T-helper 17 cell (primary cell): ENCODE data around the gene MZT2A. TPM values are rescaled to one million over a fixed set of nuclear protein-coding genes. Genes with fewer than 3 reads are reported as not detected.
"Not testable (repeated sequence)": the region's sequence is repeated elsewhere in the genome, so short reads cannot be mapped to it uniquely, and the experiment has no call there.

ENCODE experiments used
- ATAC-seq: fragments of 150-1000 bp; cut with Tn5 transposase; 2 replicates; pipeline ENCODE4 v1.10.0; 2021; ENCODE audit warnings: mild to moderate bottlenecking, moderate library complexity
- DNase-seq, 3 donors: peaks; one replicate each; pipeline versions ENCODE4 v3.0.0 to v3.0.0-alpha.2; 2020 to 2021
- H3K9me3 ChIP-seq: one replicate; pipeline ENCODE4 v1.7.0; 2013; ENCODE audit warnings: low read length, mild to moderate bottlenecking; ENCODE audit not compliant: control insufficient read depth, poor library complexity, severe bottlenecking
- H3K27ac Mint-ChIP-seq: one replicate; pipeline ENCODE4 v1.8.0; 2022; ENCODE audit warnings: mild to moderate bottlenecking, moderate library complexity, mixed read lengths
- H3K27me3 Mint-ChIP-seq: one replicate; pipeline ENCODE4 v1.8.0; 2022; ENCODE audit warnings: mixed read lengths
- H3K36me3 Mint-ChIP-seq: one replicate; pipeline ENCODE4 v1.8.0; 2022; ENCODE audit warnings: low read depth, mixed read lengths
- H3K4me1 Mint-ChIP-seq: one replicate; pipeline ENCODE4 v1.8.0; 2022; ENCODE audit warnings: mild to moderate bottlenecking, mixed read lengths
- H3K4me3 Mint-ChIP-seq: one replicate; pipeline ENCODE4 v1.8.0; 2022; ENCODE audit warnings: mild to moderate bottlenecking, moderate library complexity, mixed read lengths
- total RNA-seq, 4 donors: library from RNA in 2 of 4; stranded (reverse) in 2 of 4; gene quantifications; one replicate each; pipeline ENCODE4 v1.2.3 and lab custom pipeline; 2022 to 2026

MZT2A gene
- 10 to 100 TPM; 58.4 to 89.1 TPM for total RNA-seq
- total RNA-seq (lab: John Stamatoyannopoulos, UW) = 26.4 to 29.5 reads per million in 2 donors

- not testable (repeated sequence) for H3K36me3 Mint-ChIP-seq, DNase-seq, H3K27me3 Mint-ChIP-seq, H3K9me3 ChIP-seq, ATAC-seq
- peak within 1 kb of the TSS; percentile 98 for H3K27ac Mint-ChIP-seq
- H3K4me3 Mint-ChIP-seq = peak within 1 kb of the TSS; percentile 94
- H3K4me1 Mint-ChIP-seq = peaks cover 17% of the 10 kb centered on the region
Observed at GRCh38 chr2:131492015-131492417, at the start of gene MZT2A. Gene MZT2A (minus strand): TSS chr2:131492397. CDS start chr2:131492376, 21 bp downstream.

- H3K27ac Mint-ChIP-seq, H3K4me3 Mint-ChIP-seq, H3K4me1 Mint-ChIP-seq, DNase-seq, H3K9me3 ChIP-seq, H3K27me3 Mint-ChIP-seq, H3K36me3 Mint-ChIP-seq, ATAC-seq: not testable (repeated sequence)
Observed at GRCh38 chr2:131538856-131539255, 46.7 kb upstream of the MZT2A start.

GRCh38 chr2:131536841-131537240, 44.6 kb upstream of the MZT2A start:
- not testable (repeated sequence) for H3K36me3 Mint-ChIP-seq, H3K4me1 Mint-ChIP-seq, H3K4me3 Mint-ChIP-seq, H3K9me3 ChIP-seq, H3K27me3 Mint-ChIP-seq, ATAC-seq, DNase-seq, H3K27ac Mint-ChIP-seq

- not testable (repeated sequence) for H3K4me3 Mint-ChIP-seq, H3K9me3 ChIP-seq, H3K27me3 Mint-ChIP-seq, ATAC-seq, H3K36me3 Mint-ChIP-seq, H3K4me1 Mint-ChIP-seq, DNase-seq, H3K27ac Mint-ChIP-seq
Observed at GRCh38 chr2:131535951-131536826, 44.0 kb upstream of the MZT2A start.

- DNase-seq (no peak), ATAC-seq (no peak)
- no peaks in the 10 kb centered on the region for H3K36me3 Mint-ChIP-seq
- H3K4me1 Mint-ChIP-seq = no peaks in the 10 kb centered on the region
- no peak overlapping the region for H3K27ac Mint-ChIP-seq
- no peak overlapping the region for H3K4me3 Mint-ChIP-seq
- no peaks in the 10 kb centered on the region for H3K9me3 ChIP-seq
- H3K27me3 Mint-ChIP-seq = no peaks in the 10 kb centered on the region
Observed at GRCh38 chr2:131535526-131535925, 43.3 kb upstream of the MZT2A start.

- not testable (repeated sequence) for DNase-seq, H3K4me1 Mint-ChIP-seq, H3K9me3 ChIP-seq, H3K4me3 Mint-ChIP-seq, H3K27me3 Mint-ChIP-seq, H3K36me3 Mint-ChIP-seq, H3K27ac Mint-ChIP-seq, ATAC-seq
Observed at GRCh38 chr2:131534965-131535364, 42.8 kb upstream of the MZT2A start.

- not testable (repeated sequence) for DNase-seq, H3K4me3 Mint-ChIP-seq, H3K36me3 Mint-ChIP-seq, H3K27me3 Mint-ChIP-seq, ATAC-seq, H3K4me1 Mint-ChIP-seq, H3K27ac Mint-ChIP-seq, H3K9me3 ChIP-seq
Observed at GRCh38 chr2:131534317-131534672, 42.1 kb upstream of the MZT2A start.

GRCh38 chr2:131533609-131534316, 41.6 kb upstream of the MZT2A start:
- H3K27ac Mint-ChIP-seq, H3K36me3 Mint-ChIP-seq, H3K4me1 Mint-ChIP-seq, ATAC-seq, H3K9me3 ChIP-seq, DNase-seq, H3K4me3 Mint-ChIP-seq, H3K27me3 Mint-ChIP-seq: not testable (repeated sequence)

- not testable (repeated sequence) for H3K27ac Mint-ChIP-seq, H3K4me1 Mint-ChIP-seq, H3K4me3 Mint-ChIP-seq, H3K9me3 ChIP-seq, DNase-seq, H3K36me3 Mint-ChIP-seq, ATAC-seq, H3K27me3 Mint-ChIP-seq
Observed at GRCh38 chr2:131532723-131533608, 40.8 kb upstream of the MZT2A start.

GRCh38 chr2:131531547-131532185, 39.5 kb upstream of the MZT2A start:
- DNase-seq, ATAC-seq, H3K9me3 ChIP-seq, H3K27me3 Mint-ChIP-seq, H3K4me1 Mint-ChIP-seq, H3K27ac Mint-ChIP-seq, H3K36me3 Mint-ChIP-seq, H3K4me3 Mint-ChIP-seq: not testable (repeated sequence)

GRCh38 chr2:131530626-131531344, 38.6 kb upstream of the MZT2A start:
- not testable (repeated sequence) for DNase-seq, H3K27ac Mint-ChIP-seq, H3K4me3 Mint-ChIP-seq, H3K27me3 Mint-ChIP-seq, H3K36me3 Mint-ChIP-seq, H3K9me3 ChIP-seq, ATAC-seq, H3K4me1 Mint-ChIP-seq

- not testable (repeated sequence) for H3K27me3 Mint-ChIP-seq, ATAC-seq, H3K27ac Mint-ChIP-seq, H3K4me1 Mint-ChIP-seq, H3K9me3 ChIP-seq, H3K4me3 Mint-ChIP-seq, DNase-seq, H3K36me3 Mint-ChIP-seq
Observed at GRCh38 chr2:131529864-131530445, 37.8 kb upstream of the MZT2A start.
